HUES48 (cell line): ENCODE results near the gene BMP7.

ENCODE experiments used
- H3K27ac ChIP-seq: one replicate; pipeline ENCODE4 v1.7.0; 2013; ENCODE audit warnings: low read depth, low read length, inconsistent platforms
- H3K27me3 ChIP-seq: 2 replicates; pipeline ENCODE4 v1.6.1; 2013; ENCODE audit warnings: mild to moderate bottlenecking, low read length; ENCODE audit not compliant: control insufficient read depth, insufficient read depth
- H3K36me3 ChIP-seq: 2 replicates; pipeline ENCODE4 v1.6.1; 2013; ENCODE audit warnings: low read length; ENCODE audit not compliant: control insufficient read depth, insufficient read depth
- H3K4me1 ChIP-seq: 2 replicates; pipeline ENCODE4 v1.6.1; 2013; ENCODE audit warnings: mild to moderate bottlenecking, low read length; ENCODE audit not compliant: control insufficient read depth, insufficient read depth
- H3K4me3 ChIP-seq: 2 replicates; pipeline ENCODE4 v1.5.1; 2013; ENCODE audit warnings: mild to moderate bottlenecking, low read depth, low read length
- H3K9ac ChIP-seq: 2 replicates; pipeline ENCODE4 v1.6.1; 2013; ENCODE audit warnings: mild to moderate bottlenecking, low read depth, low read length, moderate library complexity
- H3K9me3 ChIP-seq: 2 replicates; pipeline ENCODE4 v1.6.1; 2013; ENCODE audit warnings: low read length; ENCODE audit not compliant: control insufficient read depth, insufficient read depth

The BMP7 gene

DNA sequence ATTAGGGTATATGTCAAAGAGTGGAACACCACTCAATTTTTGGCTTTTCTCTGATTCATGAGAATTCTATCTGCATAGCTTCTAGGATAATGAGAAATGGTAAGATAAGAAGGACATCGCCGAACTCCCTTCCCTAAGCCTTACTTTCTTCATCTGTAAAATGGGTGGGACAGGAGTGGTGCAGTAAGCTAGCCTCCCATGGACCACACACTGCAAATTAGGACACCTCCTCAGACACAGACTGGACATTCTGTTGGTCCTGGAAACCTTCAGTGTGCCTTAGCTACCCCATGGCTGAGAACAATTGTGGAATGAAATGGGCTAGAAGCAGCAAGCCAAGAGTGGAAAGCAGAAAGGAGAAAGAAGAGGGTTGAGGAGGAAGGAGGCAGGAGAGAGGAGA is 89.6 kb downstream of the BMP7 start:
- H3K27ac ChIP-seq = no peak overlapping the region
- H3K27me3 ChIP-seq = no peaks in the 10 kb centered on the region
- 0 out of 2 replicates have a peak, but pooled peaks cover under 1% of the 10 kb centered on the region for H3K36me3 ChIP-seq
- H3K4me1 ChIP-seq = 0 out of 2 replicates have a peak, but pooled peaks cover 6% of the 10 kb centered on the region
- no peaks in the 10 kb centered on the region for H3K9me3 ChIP-seq
- no peak overlapping the region for H3K9ac ChIP-seq
- H3K4me3 ChIP-seq = no peak overlapping the region

DNA sequence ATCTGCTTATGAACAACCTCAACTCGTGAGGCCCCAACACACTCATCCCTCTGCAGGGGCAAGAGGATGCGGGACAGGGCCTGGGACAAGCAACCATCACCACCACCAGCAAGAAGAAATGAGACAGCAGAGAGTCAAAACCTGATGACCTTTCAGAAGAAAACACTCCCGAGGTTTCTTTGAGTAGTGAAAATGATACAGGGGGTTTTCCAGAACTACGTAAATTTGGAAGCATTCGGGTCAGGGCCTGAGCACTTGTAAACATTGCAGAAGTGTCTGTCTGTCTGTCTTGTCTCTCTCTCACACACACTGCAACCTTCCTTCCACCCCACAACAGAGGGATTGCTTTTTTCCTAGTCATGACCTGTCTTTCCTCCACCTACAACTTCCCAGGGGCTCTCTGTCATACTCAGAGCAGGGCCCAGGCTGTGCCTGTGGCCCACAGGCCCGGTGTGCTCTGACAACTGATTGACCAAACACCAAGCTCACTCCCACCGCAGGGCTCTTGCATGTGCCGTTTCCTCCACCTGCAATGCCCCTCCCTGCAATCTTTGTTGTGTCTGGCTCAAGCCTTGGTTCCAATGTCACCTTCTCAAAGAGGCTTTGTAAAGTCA is 90.9 kb downstream of the BMP7 start:
- peaks cover 8% of the 10 kb centered on the region; the same call in 1 of the 2 replicates for H3K36me3 ChIP-seq
- no peaks in the 10 kb centered on the region for H3K27me3 ChIP-seq
- H3K4me3 ChIP-seq = no peak overlapping the region
- H3K4me1 ChIP-seq = 0 out of 2 replicates have a peak, but pooled peaks cover 2% of the 10 kb centered on the region
- H3K9me3 ChIP-seq = no peaks in the 10 kb centered on the region
- no peak overlapping the region for H3K27ac ChIP-seq
- no peak overlapping the region for H3K9ac ChIP-seq

DNA sequence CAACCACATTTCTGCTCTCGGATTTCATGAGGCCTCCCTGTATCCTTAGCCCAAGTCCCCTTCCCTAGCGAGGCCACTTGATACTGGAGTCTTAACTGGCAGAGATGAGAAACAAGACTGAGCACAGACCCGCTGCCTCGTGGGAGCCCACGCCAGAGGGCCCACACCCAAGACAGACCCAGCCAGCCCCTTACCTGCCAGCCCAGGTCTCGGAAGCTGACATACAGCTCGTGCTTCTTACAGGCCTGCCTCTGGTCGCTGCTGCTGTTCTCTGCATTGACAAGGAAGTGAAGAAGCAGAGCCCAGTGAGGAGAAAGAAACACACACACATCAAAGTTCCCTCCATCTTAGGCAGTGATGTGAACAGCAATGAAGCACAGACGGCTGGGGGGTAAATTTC is 91.7 kb downstream of the BMP7 start:
- H3K9me3 ChIP-seq = no peaks in the 10 kb centered on the region
- peaks cover 12% of the 10 kb centered on the region for H3K36me3 ChIP-seq
- no peak overlapping the region for H3K27ac ChIP-seq
- no peak overlapping the region for H3K9ac ChIP-seq
- no peaks in the 10 kb centered on the region for H3K4me1 ChIP-seq
- no peaks in the 10 kb centered on the region for H3K27me3 ChIP-seq
- H3K4me3 ChIP-seq = no peak overlapping the region

DNA sequence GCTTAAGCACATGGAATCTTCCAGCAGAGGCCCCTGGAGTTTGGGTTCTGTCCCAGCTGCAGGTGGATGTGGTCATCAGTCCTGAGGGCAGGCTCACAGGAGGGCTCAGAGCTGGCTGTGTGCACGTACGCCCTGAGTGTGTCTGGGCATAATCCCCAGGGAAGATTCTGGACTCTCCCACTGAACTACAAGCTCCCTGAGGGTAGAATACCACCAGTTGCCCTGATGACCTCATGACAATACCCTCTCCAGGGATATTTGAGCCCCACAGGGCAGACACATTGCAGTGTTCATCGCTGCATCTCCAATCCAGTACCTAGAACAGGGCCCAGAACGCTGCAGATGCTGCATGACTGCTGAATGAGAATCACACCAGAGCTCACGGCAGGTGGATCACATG is 92.5 kb downstream of the BMP7 start:
- H3K27me3 ChIP-seq = no peaks in the 10 kb centered on the region
- H3K9ac ChIP-seq = no peak overlapping the region
- peaks cover 14% of the 10 kb centered on the region for H3K36me3 ChIP-seq
- no peak overlapping the region for H3K4me3 ChIP-seq
- no peaks in the 10 kb centered on the region for H3K4me1 ChIP-seq
- no peaks in the 10 kb centered on the region for H3K9me3 ChIP-seq
- H3K27ac ChIP-seq = no peak overlapping the region

DNA sequence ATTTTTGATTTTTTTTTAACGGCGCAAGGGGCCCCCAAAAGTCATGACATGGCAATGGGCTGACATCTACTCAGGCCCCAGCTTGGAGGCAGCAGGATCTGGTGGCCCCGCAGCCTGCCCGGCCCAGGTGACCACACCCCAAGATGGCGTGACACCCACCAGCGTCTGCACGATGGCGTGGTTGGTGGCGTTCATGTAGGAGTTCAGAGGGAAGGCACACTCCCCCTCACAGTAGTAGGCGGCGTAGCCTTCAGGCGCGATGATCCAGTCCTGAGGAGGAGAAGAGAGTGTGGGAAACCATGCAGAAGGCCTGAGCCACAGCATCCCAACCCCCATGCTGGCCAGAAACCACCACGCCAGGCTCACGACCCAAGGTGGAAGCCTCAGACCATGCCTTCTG is 93.4 kb downstream of the BMP7 start:
- Histone ChIP-seq H3K4me1 (no peaks in the 10 kb centered on the region; the same call in 1 of the 2 replicates), H3K4me3 (no peak overlapping the region), H3K36me3 (peaks cover 14% of the 10 kb centered on the region), H3K27ac (no peak overlapping the region), H3K9ac (no peak overlapping the region), H3K9me3 (no peaks in the 10 kb centered on the region), H3K27me3 (no peaks in the 10 kb centered on the region)

DNA sequence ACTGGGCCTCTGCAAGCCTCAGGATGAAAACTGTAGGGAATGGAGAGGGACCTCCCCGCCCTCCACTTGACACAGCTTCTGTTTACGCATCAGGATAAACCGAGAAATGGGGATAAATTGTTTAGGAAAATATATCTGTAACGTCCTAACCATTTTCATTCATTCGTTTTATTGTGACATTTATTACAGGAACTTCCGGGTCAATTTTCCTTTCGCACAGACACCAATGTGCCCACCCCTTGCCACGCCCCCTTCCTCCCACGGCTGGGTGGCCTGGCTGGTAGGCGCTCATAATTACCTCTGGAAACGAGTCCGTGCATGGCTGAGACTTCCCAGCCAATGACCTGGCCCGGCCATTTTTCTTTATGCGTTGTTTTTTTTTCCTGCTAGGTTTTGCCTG is 96.1 kb downstream of the BMP7 start:
- Histone ChIP-seq H3K9me3 (no peaks in the 10 kb centered on the region), H3K27me3 (no peaks in the 10 kb centered on the region), H3K9ac (no peak overlapping the region), H3K4me1 (no peaks in the 10 kb centered on the region; the same call in 1 of the 2 replicates), H3K4me3 (no peak overlapping the region), H3K27ac (no peak overlapping the region), H3K36me3 (peaks cover 14% of the 10 kb centered on the region)

DNA sequence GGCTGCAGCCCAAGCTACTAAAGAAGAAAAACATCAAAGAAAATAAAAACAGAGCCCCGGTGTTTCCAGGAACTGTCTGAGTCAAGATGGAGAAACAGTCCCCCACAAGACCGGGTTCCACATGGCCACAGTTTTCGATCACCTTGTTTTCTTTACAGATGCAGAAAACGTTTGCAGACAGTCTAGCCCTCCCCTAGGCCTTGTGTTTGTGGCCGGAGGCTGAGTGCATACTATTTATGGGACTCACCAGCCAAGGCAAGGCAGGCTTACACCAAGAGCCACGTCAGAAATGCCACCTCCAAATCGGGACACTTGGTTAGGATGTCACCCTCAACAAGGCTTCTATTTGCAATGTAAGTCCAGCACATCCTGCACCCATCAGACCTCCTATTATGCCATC is 97.3 kb downstream of the BMP7 start:
- H3K4me3 ChIP-seq = no peak overlapping the region
- peaks cover 14% of the 10 kb centered on the region for H3K36me3 ChIP-seq
- no peaks in the 10 kb centered on the region; the same call in 1 of the 2 replicates for H3K4me1 ChIP-seq
- H3K9me3 ChIP-seq = no peaks in the 10 kb centered on the region
- H3K9ac ChIP-seq = no peak overlapping the region
- no peak overlapping the region for H3K27ac ChIP-seq
- H3K27me3 ChIP-seq = no peaks in the 10 kb centered on the region

DNA sequence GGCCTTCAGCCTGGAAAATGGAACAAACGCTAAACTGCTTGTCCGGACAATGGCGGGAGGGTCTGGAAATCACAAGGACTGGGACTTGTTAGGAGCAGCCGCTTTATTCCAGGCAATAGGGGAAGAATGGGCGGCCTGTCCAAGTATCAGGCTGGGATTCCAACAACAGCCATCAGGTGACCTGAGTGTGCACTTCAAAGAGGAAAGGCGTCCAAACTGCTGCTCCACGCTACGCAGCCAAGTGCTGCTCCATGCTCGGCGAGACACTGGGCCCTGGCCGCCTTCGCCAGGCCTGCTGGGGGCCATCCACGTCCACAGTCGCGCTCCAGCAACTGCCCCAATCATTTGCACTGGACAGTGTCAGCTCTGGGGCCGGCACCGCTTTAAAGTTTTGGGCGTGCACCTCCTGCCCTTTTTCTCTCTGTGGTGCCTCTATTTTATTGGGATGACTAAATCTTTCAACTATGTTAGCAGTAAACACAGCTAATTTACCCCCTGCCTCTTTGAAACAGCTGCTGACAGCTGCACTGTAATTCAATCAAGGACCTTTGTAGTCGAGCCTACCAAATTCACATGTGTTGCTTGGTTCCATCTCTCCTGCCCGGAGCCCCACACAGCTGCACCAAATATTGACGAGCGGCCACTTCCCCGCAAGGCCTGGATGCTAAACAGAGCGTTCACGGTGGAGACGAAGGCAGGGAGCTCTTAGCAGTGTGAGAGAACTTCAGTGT is 98.3 kb downstream of the BMP7 start:
- no peaks in the 10 kb centered on the region for H3K27me3 ChIP-seq
- no peaks in the 10 kb centered on the region; the same call in 1 of the 2 replicates for H3K4me1 ChIP-seq
- H3K9ac ChIP-seq = no peak overlapping the region
- no peaks in the 10 kb centered on the region for H3K9me3 ChIP-seq
- no peak overlapping the region for H3K4me3 ChIP-seq
- peaks cover 14% of the 10 kb centered on the region for H3K36me3 ChIP-seq
- H3K27ac ChIP-seq = no peak overlapping the region

DNA sequence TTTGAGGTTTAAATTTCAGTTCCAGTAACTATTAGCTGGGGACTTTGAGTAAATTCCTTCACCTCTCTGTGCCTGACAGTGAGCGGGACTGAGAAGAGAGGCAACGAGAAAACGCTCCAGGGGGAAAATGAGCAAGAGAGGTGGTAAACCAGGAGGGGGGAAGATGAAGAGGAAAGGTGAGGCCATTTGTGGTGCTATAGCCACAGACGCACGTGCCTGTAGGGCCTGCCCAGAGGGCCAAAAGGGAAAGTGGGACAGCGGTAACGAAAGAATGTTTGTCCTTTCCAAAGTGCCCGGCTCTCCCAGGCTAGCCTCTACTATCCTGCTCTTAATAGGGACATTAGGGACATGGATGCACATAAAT is 99.2 kb downstream of the BMP7 start:
- no peak overlapping the region for H3K27ac ChIP-seq
- no peaks in the 10 kb centered on the region for H3K27me3 ChIP-seq
- no peak overlapping the region for H3K4me3 ChIP-seq
- no peaks in the 10 kb centered on the region for H3K9me3 ChIP-seq
- peaks cover 14% of the 10 kb centered on the region for H3K36me3 ChIP-seq
- no peak overlapping the region for H3K9ac ChIP-seq
- H3K4me1 ChIP-seq = no peaks in the 10 kb centered on the region; the same call in 1 of the 2 replicates

DNA sequence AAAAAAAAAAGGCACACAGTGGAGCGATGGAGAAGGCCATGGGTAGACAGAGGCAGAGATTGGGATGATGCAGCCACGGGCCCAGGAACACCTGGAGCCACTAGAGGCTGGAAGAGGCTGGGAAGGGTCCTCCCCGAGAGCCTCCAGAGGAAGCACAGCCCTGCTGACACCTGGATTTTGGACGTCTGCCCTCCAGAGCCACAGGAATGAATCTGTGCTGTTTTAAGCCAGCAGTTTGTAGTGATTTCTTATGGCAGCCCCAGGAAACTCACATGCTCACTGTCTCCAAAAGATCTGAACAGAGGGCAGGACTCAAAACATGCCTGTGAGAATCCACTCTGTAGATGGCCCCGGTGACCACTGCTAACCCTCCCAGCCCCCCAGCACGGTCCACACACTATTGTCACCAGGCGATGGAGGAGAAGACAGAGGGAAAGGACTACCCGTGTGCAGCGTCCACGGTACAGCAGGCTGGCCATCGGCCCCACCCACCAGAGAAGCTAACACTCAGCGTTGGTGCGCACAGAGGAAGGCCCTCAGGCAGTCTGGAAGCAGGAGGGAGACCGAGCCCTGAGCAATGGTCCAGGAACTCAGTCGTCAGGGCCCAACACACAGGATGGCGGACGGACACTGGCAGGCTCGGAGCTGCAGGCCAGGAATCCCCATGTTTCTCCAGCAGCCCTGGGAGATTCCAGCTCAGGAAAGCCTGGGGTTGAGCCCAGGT is 99.7 kb downstream of the BMP7 start:
- no peaks in the 10 kb centered on the region for H3K9me3 ChIP-seq
- H3K4me3 ChIP-seq = no peak overlapping the region
- peaks cover 13% of the 10 kb centered on the region for H3K36me3 ChIP-seq
- H3K9ac ChIP-seq = no peak overlapping the region
- no peak overlapping the region for H3K27ac ChIP-seq
- H3K4me1 ChIP-seq = no peaks in the 10 kb centered on the region; the same call in 1 of the 2 replicates
- H3K27me3 ChIP-seq = no peaks in the 10 kb centered on the region
